Astrocyte of the cerebellum (primary cell): ENCODE results near the gene PATJ.

Experiments
- DNase-seq: peaks from one replicate; pipeline ENCODE4 v3.0.0-alpha.2; 2011; ENCODE audit warnings: low read depth
- H3K4me3 ChIP-seq: 2 replicates; pipeline ENCODE4 v1.5.1; 2011; ENCODE audit warnings: mild to moderate bottlenecking, low read depth, low read length, moderate library complexity
- in situ Hi-C: cut with HindIII; loops from 2 replicates; pipeline ENCODE4 v1.10.0; 2017; ENCODE audit warnings: low sequenced_read_pairs
- TF ChIP-seq, protein P1 (sequence below): IDR thresholded peaks from 2 replicates; pipeline ENCODE4 v1.5.1; 2012; ENCODE audit warnings: low read length, low read depth, moderate library complexity, mild to moderate bottlenecking; ENCODE audit errors: missing control alignments

Gene PATJ

GRCh38 chr1:62224182-62224581 lies 481.9 kb downstream of the PATJ start:
- TF ChIP-seq, protein P1, sequence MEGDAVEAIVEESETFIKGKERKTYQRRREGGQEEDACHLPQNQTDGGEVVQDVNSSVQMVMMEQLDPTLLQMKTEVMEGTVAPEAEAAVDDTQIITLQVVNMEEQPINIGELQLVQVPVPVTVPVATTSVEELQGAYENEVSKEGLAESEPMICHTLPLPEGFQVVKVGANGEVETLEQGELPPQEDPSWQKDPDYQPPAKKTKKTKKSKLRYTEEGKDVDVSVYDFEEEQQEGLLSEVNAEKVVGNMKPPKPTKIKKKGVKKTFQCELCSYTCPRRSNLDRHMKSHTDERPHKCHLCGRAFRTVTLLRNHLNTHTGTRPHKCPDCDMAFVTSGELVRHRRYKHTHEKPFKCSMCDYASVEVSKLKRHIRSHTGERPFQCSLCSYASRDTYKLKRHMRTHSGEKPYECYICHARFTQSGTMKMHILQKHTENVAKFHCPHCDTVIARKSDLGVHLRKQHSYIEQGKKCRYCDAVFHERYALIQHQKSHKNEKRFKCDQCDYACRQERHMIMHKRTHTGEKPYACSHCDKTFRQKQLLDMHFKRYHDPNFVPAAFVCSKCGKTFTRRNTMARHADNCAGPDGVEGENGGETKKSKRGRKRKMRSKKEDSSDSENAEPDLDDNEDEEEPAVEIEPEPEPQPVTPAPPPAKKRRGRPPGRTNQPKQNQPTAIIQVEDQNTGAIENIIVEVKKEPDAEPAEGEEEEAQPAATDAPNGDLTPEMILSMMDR = no peak
- no peak for DNase-seq
- H3K4me3 ChIP-seq = no peak overlapping the region
- in situ Hi-C loops = no loop called here

DNA sequence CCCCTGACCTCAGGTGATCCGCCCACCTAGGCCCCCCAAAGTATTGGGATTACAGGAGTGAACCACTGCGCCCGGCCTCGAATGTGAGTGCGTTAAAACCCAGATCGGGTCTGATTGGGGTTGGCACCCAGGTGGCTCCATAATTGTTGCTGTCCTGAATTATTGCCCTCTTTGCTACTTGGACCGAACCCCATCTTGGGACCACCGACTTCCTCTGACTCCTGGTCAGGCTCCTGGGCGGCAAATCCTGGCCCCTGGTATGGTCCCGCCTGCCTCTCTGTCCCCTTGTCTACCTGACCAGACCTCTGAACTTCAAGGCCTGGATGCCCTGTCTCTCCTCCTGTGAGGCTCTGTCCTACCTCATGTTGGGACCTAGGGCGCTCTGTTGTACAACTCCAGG lies 485.2 kb downstream of the PATJ start:
- TF ChIP-seq, protein P1 = no peak
- in situ Hi-C loops = no loop called here
- no peak overlapping the region for H3K4me3 ChIP-seq
- no peak for DNase-seq
